ENCODE measurements around the gene FMO5.
"Not testable (repeated sequence)": the region's sequence is repeated elsewhere in the genome, so short reads cannot be mapped to it uniquely, and the experiment has no call there.

Gene FMO5

GRCh38 chr1:147225193-147225730 is at the start of gene FMO5:
FMO5 (minus strand) TSS chr1:147225339; CDS start chr1:147225029, 310 bp downstream.
- DNase-seq (ENCODE audit: low spot score) = peak; percentile 7

GRCh38 chr1:147273409-147274336 is 48.5 kb upstream of the FMO5 start:
- DNase-seq (ENCODE audit: low spot score) = peak; percentile 79

DNA sequence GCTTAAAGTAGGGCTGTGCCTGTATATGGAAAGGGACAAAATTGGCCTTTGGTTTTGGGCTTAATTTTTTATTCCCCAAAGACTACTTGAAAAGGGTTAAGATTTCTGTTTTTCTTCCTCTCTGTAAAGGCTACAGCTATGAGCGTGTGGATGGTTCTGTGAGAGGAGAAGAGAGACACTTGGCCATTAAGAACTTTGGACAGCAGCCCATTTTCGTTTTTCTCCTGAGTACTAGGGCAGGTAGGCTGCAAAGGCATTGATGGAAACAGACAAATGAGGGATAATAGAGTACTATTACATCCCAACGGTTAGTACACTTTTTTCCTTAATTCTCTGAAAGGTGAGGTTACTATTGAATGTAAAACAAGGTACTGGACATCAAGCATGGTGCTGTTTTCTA is 46.9 kb upstream of the FMO5 start:
- DNase-seq (ENCODE audit: low spot score) = no peak

DNA sequence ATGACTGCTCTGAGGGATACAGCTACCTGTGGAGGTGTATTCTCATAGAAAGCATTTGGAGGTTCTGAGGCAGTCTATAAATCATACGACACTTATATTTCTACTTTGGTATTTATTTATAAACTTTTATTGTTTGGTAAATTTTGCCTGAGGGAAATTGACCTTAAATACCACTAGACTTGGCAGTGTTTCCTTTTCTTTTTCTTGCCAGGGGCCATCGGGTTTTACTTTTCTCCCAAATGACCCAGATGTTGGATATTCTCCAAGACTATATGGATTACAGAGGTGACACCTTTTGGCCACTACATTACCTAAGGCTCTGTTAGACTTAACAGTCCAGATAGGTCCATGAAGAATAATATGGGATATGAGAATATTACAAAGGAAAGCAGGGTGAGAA is 45.6 kb upstream of the FMO5 start:
- no peak for DNase-seq (ENCODE audit: low spot score)

DNA sequence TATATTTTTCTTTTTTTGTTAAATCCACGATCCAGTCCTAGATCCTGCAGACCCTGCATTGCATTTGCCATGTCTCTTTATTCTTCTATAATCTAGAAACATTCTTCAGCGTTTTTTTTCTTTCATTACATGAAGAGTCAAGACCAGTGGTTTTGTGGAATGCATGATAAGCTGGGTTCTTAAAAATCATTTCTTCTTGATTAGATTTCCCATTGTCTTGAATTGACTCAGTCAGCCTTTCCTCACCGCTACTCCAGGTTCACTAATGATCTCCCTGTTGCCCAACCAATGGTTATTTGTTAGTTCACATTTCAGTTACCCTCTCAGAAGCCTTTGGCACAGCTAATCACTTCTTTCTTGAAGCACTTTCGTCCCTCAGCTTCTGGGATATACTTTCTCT is 42.6 kb upstream of the FMO5 start:
- no peak for DNase-seq (ENCODE audit: low spot score)

DNA sequence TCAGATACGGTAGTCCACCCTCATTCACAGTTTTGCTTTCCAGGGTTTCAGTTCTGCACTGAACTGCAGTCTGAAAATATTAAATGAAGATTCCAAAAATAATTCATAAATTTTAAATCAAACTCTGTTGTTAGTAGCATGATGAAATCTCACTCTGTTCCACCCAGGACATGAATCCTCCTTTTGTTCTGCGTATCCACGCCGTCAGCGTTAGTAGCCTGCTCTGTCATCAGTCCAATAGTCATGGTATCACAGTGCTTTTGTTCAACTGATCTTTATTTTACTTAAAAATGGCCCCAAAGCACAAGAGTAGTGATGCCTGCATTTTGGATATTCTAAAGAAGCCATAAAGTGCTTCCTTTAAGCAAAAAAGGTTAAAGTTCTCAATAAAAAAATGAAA is 41.2 kb upstream of the FMO5 start:
- DNase-seq (ENCODE audit: low spot score) = no peak

- DNase-seq (ENCODE audit: low spot score) = no peak
These were observed 39.1 kb upstream of the FMO5 start for GRCh38 chr1:147264158-147264768.

DNA sequence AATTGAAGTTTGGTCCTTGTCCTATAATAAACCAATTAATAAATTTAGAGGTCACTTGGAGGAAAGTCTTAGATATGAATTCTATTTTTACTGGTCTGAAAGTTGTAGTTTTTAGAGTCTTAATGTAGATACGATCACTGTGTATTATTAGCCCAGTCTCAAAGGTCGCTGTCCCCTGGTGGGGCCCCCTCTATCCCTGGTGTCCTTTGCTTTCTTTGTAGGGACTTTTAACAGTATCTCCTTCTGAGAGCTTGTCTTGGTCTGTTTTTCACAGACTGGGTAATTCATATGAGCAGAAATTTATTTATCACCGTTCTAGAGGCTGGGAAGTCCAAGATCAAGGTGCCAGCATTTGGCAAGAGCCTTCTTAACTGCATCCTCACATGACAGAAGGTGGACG is 35.8 kb upstream of the FMO5 start:
- no peak for DNase-seq (ENCODE audit: low spot score)

DNA sequence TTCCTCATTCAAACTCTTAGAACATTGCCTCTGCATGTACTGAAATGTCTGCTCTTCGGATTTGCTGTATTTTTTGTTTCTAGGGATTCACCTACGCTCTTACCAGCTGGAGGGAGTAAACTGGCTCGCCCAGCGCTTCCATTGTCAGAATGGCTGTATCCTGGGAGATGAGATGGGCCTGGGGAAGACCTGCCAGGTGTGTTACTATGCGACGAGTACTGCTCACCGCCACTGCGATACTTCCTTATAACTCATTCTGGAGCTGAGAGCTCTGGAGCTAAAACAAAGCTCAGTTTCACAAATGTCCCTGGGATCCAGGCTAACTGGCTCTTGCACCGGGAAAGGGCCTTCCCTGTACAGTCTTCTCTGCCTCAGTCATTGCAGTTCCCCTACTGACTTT is 27.4 kb upstream of the FMO5 start:
- no peak for DNase-seq (ENCODE audit: low spot score)

GRCh38 chr1:147247656-147248238 is 22.6 kb upstream of the FMO5 start:
- DNase-seq (ENCODE audit: low spot score) = no peak

DNA sequence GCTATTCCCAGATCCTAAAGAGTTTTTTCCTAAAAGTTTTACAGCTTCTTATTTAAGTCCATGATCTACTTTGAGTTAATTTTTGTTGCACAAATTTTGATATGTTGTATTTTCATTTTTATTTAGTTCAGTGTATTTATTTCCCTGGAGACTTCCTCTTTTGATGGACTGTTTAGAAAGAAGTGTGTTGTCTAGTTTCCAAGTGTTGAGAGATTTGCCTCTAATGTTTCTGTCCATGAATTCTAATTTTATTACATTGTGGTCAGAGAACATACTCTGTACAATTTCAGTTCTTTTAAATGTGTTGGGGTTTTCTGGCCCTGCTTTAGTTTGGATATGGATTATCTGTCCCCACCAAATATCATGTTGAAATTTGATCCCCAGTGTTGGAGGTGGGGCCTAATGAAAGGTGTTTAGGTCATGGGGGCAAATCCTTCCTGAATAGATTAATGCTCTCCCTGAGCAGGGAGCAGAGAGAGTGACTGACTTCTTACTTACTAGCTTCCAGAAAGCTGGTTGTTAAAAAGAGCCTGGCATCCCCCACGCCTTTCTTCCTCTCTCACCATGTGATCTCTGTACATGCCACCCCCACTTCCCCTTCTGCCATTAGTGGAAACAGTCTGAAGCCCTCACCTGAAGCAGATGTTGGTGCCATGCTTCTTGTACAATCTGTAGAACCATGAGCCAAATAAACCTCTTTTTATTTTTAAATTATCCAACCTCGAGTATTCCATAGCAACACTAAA is 21.9 kb upstream of the FMO5 start:
- no peak for DNase-seq (ENCODE audit: low spot score)

GRCh38 chr1:147246044-147246690 is 21.0 kb upstream of the FMO5 start:
- no peak for DNase-seq (ENCODE audit: low spot score)

GRCh38 chr1:147245586-147246021 is 20.5 kb upstream of the FMO5 start:
- peak; percentile 53 for DNase-seq (ENCODE audit: low spot score)

DNA sequence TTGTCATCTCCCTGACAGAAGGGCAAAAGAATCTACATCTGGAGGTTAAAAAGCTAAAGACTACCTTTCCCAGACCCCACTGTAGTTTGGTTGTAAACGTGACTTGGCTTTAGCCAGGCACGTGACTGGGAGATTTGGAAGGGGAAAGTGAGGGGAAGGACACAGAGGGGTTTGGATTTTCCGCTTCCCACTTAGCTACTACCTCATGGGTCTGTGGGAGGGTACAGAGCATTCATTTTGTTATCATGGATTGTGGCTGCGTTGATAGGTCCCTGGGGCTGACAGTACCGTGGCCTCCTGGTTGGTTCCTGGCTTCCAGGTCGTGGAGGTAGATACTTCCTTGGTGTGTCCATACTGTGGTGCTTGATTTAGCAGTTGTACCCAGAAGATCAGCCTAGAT is 20.0 kb upstream of the FMO5 start:
- DNase-seq (ENCODE audit: low spot score) = peak; percentile 19

DNA sequence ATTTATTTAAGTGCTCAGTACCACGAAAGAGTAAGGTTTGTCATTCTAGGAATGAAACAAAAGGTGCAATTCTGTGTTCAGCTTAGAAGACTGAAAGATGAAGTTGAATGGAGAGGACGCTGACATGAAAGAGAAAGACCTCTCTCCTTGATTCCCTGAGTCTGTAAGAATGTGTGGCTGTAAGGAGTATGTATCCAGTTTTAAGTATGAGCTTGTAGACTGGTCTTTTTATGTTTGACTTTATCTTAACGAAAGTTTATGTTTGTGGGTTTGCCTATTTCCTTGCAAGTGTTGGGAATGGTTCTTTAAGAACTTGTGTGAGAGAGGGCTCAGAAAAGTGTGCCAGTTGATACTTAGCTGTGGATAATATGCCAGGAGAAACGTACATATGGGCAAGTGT is 18.7 kb upstream of the FMO5 start:
- DNase-seq (ENCODE audit: low spot score) = peak; percentile 21

- peak; percentile 26 for DNase-seq (ENCODE audit: low spot score)
These were observed 18.1 kb upstream of the FMO5 start for GRCh38 chr1:147243228-147243685.

DNA sequence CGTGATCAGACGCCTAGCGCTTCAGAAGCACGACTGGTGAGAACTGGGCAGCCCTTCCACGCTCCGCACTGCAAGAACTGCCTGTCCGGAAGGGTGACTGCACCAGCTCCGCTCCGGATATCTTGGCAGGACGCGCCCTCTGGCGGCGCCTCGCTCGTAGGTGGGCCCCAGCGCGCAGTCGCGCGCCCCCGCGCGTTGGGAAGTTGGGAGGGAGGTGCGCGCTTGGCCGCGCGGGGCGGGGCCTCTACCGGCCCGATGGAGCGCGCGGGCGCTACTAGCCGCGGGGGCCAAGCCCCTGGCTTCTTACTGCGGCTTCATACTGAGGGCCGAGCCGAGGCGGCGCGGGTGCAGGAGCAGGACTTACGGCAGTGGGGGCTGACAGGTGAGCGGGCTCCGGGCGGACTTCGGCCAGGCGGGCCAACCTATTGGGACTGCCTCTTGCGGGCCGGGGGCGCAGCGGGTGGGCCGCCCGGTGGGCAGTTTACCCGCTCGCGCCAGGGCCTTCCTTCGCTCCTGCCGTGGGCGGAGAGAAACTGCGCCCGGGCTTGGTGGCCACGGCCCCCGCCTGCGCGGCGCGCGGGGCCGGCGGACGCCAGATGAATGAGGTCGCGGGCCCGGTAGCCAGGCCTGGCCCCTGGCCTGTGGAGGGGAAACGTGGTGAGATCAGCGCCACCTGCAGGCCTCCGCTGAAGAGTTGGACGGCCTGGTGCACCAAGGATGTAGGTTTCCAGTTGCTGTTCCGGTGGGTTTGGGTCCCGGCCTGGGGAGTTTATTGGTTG is 17.5 kb upstream of the FMO5 start, which contains the start of gene CHD1L:
CHD1L (plus strand) TSS at position 236 of the 779 bp plus-strand sequence; CDS start at position 256, 20 bp downstream.
- peak; percentile 94 for DNase-seq (ENCODE audit: low spot score)

GRCh38 chr1:147241934-147242448 is 16.9 kb upstream of the FMO5 start:
- DNase-seq (ENCODE audit: low spot score) = no peak

DNA sequence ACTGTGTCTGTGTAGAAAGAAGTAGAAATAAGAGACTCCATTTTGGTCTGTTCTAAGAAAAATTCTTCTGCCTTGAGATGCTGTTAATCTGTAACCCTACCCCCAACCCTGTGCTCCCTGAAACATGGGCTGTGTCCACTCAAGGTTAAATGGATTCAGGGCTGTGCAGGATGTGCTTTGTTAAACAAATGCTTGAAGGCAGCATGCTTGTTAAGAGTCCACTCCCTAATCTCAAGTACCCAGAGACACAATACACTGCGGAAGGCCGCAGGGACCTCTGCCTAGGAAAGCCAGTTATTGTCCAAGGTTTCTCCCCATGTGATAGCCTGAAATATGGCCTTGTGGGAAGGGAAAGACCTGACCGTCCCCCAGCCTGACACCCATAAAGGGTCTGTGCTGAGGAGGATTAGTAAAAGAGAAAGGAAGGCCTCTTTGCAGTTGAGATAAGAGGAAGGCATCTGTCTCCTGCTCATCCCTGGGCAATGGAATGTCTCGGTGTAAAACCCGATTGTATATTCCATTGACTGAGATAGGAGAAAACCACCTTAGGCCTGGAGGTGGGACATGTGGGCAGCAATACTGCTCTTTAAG is 15.1 kb upstream of the FMO5 start:
- not testable (repeated sequence) for DNase-seq (ENCODE audit: low spot score)
